Activated gamma-delta T cell treated with anti-CD3 and anti-CD28 coated beads, Interleukin-2, amount 50 U/mL, for 16 hours (primary cell): ENCODE measurements around the gene CHERP.

ENCODE experiments used
- DNase-seq: peaks from one replicate; pipeline ENCODE4 v3.0.0-alpha.2; 2020; ENCODE audit warnings: low read depth

CHERP gene, protein sequence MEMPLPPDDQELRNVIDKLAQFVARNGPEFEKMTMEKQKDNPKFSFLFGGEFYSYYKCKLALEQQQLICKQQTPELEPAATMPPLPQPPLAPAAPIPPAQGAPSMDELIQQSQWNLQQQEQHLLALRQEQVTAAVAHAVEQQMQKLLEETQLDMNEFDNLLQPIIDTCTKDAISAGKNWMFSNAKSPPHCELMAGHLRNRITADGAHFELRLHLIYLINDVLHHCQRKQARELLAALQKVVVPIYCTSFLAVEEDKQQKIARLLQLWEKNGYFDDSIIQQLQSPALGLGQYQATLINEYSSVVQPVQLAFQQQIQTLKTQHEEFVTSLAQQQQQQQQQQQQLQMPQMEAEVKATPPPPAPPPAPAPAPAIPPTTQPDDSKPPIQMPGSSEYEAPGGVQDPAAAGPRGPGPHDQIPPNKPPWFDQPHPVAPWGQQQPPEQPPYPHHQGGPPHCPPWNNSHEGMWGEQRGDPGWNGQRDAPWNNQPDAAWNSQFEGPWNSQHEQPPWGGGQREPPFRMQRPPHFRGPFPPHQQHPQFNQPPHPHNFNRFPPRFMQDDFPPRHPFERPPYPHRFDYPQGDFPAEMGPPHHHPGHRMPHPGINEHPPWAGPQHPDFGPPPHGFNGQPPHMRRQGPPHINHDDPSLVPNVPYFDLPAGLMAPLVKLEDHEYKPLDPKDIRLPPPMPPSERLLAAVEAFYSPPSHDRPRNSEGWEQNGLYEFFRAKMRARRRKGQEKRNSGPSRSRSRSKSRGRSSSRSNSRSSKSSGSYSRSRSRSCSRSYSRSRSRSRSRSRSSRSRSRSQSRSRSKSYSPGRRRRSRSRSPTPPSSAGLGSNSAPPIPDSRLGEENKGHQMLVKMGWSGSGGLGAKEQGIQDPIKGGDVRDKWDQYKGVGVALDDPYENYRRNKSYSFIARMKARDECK

GRCh38 chr19:16542045-16542909 lies at the start of gene CHERP:
Gene CHERP (minus strand): TSS chr19:16542437. CDS start chr19:16542378, 59 bp downstream.
- DNase-seq, result peak; percentile 92

DNA sequence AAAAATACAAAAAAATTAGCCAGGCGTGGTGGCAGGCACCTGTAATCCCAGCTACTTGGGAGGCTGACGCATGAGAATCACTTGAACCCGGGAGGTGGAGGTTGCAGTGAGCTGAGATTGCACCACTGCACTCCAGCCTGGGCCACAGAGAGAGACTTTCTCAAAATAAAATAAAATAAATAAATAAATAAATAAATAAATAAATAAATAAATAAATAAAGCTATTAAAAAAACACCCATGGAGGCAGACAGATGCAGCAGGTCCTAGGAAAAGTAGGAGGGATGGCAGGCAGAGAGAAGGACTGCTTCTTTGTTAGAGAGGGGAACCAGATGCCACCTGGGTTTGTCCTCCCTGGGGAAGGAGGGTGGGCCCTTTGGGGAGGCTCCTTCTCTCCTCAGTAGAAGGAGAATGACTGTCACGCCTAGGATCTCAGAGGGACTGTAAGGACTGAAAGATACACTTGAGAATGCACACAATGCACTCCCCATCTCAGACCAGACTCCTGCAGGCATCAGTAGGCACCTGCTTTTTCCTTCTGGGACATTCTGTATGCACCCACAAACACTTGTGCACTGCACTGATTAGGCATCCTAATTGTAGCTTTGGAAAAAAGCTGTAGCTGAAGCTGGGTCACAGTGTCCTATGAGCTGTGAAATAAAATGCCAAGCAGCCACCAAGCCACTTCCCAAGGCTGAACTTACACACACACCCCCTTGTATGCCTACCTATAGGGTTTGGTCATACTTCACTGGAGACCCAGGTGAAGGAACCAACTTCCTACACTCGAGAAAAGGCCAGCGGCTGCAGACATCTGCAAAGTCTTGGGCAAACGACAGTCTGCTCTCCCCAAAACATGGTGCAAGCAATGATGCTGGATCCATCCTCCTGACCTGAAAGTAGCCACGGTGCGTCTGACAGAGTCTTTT lies 48.9 kb upstream of the CHERP start:
- no peak for DNase-seq

DNA sequence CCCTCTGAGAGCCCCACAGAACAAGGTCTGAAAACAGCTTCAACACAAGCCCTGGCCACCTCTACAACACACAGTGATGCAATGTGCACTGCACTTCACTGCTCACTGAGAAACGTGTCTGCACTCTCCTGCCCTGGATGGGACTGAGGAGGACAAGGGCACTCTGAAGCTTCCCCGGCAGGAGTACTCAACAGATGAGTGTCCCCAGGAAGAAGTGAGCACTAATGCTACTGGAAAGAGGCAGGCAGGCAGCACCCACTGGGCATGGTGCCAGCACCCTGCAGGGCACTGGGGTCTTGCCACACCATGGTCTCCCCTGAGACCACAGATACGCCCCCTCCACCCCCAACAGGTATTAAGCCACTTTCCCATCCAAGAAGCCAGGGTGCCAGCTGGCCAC lies 47.7 kb upstream of the CHERP start:
- no peak for DNase-seq

GRCh38 chr19:16588824-16589577 lies 46.8 kb upstream of the CHERP start:
- DNase-seq, result no peak

GRCh38 chr19:16587833-16588823 lies 45.9 kb upstream of the CHERP start:
- DNase-seq, result no peak

GRCh38 chr19:16586991-16587832 lies 45.0 kb upstream of the CHERP start:
- no peak for DNase-seq

GRCh38 chr19:16586477-16586871 lies 44.2 kb upstream of the CHERP start:
- no peak for DNase-seq

GRCh38 chr19:16585808-16586476 lies 43.7 kb upstream of the CHERP start:
- DNase-seq, result no peak

DNA sequence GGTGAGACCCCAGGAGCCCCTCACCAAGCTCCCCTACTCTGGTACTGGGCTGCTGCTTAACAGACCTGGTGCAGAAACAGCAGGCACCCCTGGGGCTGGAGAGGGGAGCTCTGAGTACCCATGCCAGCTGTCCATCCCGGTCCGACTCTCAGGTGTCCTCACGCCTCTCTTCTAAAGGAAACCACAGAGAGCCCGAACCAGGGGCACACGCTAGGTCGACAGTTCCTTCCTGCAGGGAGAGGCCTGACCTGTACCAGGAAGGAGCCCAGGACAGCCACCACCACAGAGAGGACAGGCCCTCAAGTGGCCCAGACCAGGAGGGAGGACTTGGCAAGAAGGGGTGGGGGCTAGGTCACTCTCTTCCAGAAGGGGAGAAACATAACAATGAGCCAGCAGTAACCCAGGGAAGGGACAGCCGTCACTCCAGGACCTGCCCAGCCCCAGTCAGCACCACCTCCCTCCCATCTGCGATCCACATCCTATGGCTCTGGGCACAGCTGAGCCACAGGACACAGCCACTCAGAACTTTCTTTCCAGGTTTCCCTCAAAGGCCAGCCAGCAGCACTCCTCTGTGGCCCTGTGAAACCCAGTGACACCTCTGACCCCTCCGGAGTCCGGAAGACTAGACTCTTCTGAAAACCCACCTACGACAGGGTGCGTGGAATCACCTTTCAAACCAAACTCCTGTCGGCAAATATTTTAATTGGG lies 43.0 kb upstream of the CHERP start:
- DNase-seq, result no peak

- peak; percentile 81 for DNase-seq
Measured at GRCh38 chr19:16584248-16585093, 42.2 kb upstream of the CHERP start.

DNA sequence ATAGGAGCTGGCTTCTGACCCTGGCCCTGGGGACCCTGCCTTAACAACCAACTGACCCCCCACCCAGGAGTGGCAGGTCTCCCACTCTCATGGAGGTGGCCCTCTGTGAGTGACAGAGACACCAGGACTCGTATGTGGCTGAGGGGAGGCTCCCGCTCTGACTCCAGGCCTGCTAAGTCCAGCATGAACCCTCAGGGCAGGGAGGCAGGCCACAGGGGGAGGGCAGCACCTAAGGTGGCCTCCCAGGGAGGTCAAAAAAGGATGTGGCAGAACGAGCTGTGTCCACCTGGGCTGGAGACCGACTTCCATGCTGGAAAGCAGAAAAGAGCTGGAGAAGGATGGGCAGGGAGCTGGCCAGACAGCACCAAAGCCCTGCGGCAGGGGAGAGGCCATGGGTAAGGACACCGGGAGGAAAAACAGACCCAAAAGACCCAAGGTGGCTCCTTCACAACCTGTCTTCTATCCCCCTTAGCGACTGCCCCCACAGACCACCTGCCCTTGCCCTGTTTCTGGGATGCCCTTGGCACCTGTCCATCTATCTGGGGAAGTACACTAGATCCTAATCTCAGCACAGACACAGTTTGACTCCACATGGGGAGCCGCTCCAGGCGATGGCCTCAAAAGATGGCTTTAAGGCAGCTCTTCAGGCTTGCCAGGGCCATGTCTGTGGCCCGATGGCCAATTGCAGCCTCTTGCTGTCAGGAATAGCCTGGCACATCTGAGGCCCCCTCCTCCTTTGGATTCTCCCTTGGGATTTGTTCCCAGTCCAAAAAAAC lies 40.4 kb upstream of the CHERP start:
- DNase-seq, result no peak

- no peak for DNase-seq
Measured at GRCh38 chr19:16581971-16582343, 39.7 kb upstream of the CHERP start.

GRCh38 chr19:16581145-16581970 lies 39.1 kb upstream of the CHERP start:
- DNase-seq, result no peak

DNA sequence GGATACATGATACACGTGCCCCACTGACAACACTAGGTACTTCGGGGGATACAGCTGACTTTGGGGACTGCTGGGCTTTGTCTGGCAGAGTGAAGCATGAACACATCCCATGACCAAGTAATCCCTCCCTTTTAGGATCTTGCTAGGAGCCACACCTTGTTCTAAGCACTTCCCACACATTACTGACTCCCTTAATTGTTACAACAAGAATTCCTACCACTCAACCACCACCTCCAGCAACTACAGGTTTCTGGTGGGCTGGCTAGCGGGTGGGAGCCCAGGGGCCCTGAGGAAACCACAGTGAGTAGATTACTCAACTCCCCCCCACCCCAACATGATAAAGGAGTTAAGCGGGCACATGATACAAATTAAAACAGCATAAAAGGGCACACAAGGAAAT lies 37.1 kb upstream of the CHERP start:
- no peak for DNase-seq
